HFFc6 (cell line): Measurements from ENCODE around the gene IL33. TPM values are rescaled to one million over a fixed set of nuclear protein-coding genes. Genes with fewer than 3 reads are reported as not detected.

Experiments used
- DNase-seq: peaks from one replicate; pipeline ENCODE4 v3.0.0-alpha.2; 2018
- H3K27ac Mint-ChIP-seq: 2 replicates; pipeline ENCODE4 v1.8.0; 2020; ENCODE audit warnings: mild to moderate bottlenecking, mixed read lengths
- H3K27me3 Mint-ChIP-seq: 2 replicates; pipeline ENCODE4 v1.8.0; 2021; ENCODE audit warnings: mild to moderate bottlenecking, moderate library complexity, mixed read lengths; ENCODE audit not compliant: insufficient read depth
- H3K36me3 Mint-ChIP-seq: 2 replicates; pipeline ENCODE4 v1.8.0; 2021; ENCODE audit warnings: low read depth, mixed read lengths
- H3K4me1 Mint-ChIP-seq: 2 replicates; pipeline ENCODE4 v1.8.0; 2020; ENCODE audit warnings: low read depth, mixed read lengths
- H3K4me3 Mint-ChIP-seq: 2 replicates; pipeline ENCODE4 v1.8.0; 2020; ENCODE audit warnings: mild to moderate bottlenecking, moderate library complexity, mixed read lengths
- H3K9me3 Mint-ChIP-seq: 2 replicates; pipeline ENCODE4 v1.8.0; 2020; ENCODE audit warnings: mild to moderate bottlenecking, mixed read lengths
- total RNA-seq, 6 experiments: library from RNA; stranded (reverse); fragmentation: NEBNext Ultra II Directional; extraction: Animal tissue kit (Norgen Biotek cat#: 25700); gene quantifications; 2 replicates in 1 of 6; 3 replicates in 5 of 6; pipeline ENCODE4 v1.2.3, GENCODE V29; 2021
- TF ChIP-seq, protein P1 (sequence below): fragments of 200-600 bp; sonication (generic); IDR thresholded peaks from 2 replicates; pipeline ENCODE4 v1.5.0; 2021; ENCODE audit warnings: antibody characterized with exemption, mild to moderate bottlenecking

The IL33 gene
- total RNA-seq, 6 experiments from 2014 or later, result 0.09 TPM; not detected in 5

DNA sequence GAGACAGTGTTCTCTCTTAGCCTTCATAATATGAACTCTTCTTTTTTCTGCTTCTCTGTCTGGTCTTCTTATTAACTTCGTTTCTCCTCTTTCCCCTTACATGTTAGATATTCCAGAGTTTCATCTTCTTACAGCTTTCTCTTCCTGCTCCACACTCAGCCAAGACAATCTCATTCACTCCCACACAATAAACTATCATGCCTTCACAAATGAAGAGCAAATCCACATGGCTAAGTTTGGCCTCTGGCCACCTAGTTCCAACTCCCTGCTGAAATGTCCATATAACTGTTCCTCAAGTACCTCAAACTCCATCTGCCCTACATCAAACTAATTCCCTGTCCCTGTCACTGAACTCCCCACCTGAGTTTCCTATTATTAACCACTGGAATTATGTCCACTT is 18.4 kb downstream of the IL33 start:
- H3K36me3 Mint-ChIP-seq, result no peaks in the 10 kb centered on the region
- H3K4me1 Mint-ChIP-seq, result peaks cover 5% of the 10 kb centered on the region
- no peaks in the 10 kb centered on the region for H3K9me3 Mint-ChIP-seq
- no peak overlapping the region for H3K4me3 Mint-ChIP-seq
- TF ChIP-seq, protein P1, sequence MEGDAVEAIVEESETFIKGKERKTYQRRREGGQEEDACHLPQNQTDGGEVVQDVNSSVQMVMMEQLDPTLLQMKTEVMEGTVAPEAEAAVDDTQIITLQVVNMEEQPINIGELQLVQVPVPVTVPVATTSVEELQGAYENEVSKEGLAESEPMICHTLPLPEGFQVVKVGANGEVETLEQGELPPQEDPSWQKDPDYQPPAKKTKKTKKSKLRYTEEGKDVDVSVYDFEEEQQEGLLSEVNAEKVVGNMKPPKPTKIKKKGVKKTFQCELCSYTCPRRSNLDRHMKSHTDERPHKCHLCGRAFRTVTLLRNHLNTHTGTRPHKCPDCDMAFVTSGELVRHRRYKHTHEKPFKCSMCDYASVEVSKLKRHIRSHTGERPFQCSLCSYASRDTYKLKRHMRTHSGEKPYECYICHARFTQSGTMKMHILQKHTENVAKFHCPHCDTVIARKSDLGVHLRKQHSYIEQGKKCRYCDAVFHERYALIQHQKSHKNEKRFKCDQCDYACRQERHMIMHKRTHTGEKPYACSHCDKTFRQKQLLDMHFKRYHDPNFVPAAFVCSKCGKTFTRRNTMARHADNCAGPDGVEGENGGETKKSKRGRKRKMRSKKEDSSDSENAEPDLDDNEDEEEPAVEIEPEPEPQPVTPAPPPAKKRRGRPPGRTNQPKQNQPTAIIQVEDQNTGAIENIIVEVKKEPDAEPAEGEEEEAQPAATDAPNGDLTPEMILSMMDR, result no peak
- H3K27ac Mint-ChIP-seq, result no peak overlapping the region
- H3K27me3 Mint-ChIP-seq, result no peaks in the 10 kb centered on the region
- DNase-seq, result no peak

DNA sequence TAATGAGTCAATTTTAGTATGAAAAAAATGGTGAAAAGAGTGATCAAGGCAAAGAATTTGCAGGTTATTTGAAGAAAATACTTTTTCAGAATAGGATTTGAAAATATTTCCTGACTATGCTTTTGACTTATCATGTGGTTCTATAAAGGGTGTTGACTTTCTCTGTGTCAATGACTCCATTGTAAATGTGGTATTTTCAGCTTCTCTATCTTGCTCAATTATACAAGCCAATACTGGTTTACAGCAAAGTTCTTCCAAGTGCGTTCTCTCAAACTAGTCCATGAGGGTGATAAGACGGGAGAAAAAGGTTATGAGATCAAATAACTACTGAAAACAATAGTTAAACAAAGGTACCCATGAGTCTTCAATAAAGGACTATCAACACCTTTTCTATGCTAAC is 21.7 kb downstream of the IL33 start:
- peaks cover 2% of the 10 kb centered on the region; the same call in 1 of the 2 replicates for H3K27me3 Mint-ChIP-seq
- TF ChIP-seq, protein P1, result no peak
- DNase-seq, result no peak
- H3K4me1 Mint-ChIP-seq, result peaks cover 16% of the 10 kb centered on the region
- peaks cover 7% of the 10 kb centered on the region for H3K36me3 Mint-ChIP-seq
- no peaks in the 10 kb centered on the region for H3K9me3 Mint-ChIP-seq
- H3K27ac Mint-ChIP-seq, result no peak overlapping the region
- H3K4me3 Mint-ChIP-seq, result no peak overlapping the region

DNA sequence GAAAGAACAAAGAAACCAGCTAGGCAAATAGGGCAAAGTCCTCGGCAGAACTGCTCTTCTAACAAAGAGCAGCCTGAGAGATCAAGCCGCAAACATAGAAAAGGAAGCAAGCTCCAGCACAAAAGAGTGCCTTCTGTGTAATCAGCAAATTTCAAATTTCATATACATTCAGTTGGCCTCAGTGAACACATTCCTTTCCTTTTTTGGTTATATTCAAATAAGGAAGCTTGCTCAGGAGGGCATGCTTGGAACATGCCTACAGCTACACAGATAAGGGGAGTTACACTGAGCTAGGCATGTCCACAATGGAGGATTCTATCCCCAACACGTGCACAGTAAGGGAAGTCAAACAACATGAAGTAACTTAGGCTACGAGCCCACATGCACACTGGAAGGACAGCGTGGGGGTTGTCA is 23.4 kb downstream of the IL33 start:
- H3K27ac Mint-ChIP-seq, result no peak overlapping the region; the same call in 1 of the 2 replicates
- TF ChIP-seq, protein P1, result no peak
- H3K36me3 Mint-ChIP-seq, result peaks cover 7% of the 10 kb centered on the region
- no peak for DNase-seq
- H3K4me3 Mint-ChIP-seq, result no peak overlapping the region
- no peaks in the 10 kb centered on the region for H3K9me3 Mint-ChIP-seq
- H3K4me1 Mint-ChIP-seq, result peaks cover 23% of the 10 kb centered on the region
- peaks cover 2% of the 10 kb centered on the region; the same call in 1 of the 2 replicates for H3K27me3 Mint-ChIP-seq

DNA sequence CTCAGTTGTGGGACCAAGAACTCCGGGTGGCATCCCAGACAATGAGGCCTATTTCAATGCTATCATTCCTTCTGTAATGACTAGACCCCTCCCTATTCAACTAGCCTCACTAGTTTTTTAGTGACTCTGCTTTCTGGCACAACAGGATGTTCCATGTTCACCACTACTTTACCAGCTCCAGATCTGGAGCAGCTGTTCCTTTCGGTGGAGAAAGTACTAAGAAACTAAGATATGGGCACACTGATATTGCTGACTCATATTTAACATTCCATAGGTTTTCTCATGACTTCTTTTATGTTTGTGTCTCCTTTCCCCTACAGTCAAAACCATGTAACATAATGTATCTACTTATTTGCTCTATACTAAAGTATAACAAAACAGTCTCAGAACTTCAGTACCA is 24.1 kb downstream of the IL33 start:
- H3K4me3 Mint-ChIP-seq, result no peak overlapping the region
- no peak for DNase-seq
- H3K4me1 Mint-ChIP-seq, result peaks cover 30% of the 10 kb centered on the region
- H3K36me3 Mint-ChIP-seq, result peaks cover 7% of the 10 kb centered on the region
- TF ChIP-seq, protein P1, result no peak
- no peak overlapping the region for H3K27ac Mint-ChIP-seq
- H3K9me3 Mint-ChIP-seq, result no peaks in the 10 kb centered on the region
- peaks cover 2% of the 10 kb centered on the region; the same call in 1 of the 2 replicates for H3K27me3 Mint-ChIP-seq

DNA sequence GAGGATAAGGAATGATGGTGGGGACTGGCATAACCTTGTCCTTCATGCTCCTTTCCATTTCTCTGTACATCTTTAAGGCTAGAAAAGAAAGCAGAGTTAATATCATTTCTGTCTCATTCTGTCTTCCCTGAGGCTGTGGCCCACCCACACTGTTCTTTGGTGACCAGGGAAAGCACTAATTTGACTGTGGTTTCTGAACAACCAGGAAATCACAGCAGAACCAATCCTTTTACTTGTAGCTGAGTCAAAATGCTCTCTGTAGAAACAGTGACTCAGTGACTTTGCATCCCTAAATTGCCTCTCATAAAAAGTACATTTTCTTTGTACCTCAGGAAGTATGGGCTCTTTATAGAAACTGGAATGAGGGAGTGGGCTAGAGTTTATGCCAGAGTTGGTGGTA is 28.1 kb downstream of the IL33 start:
- H3K4me1 Mint-ChIP-seq, result peaks cover 47% of the 10 kb centered on the region
- TF ChIP-seq, protein P1, result no peak
- peak overlapping the region; percentile 67; the same call in 1 of the 2 replicates for H3K27ac Mint-ChIP-seq
- H3K36me3 Mint-ChIP-seq, result peaks cover 7% of the 10 kb centered on the region
- DNase-seq, result peak; percentile 80
- H3K9me3 Mint-ChIP-seq, result no peaks in the 10 kb centered on the region
- no peak overlapping the region for H3K4me3 Mint-ChIP-seq
- H3K27me3 Mint-ChIP-seq, result peaks cover 2% of the 10 kb centered on the region; the same call in 1 of the 2 replicates

DNA sequence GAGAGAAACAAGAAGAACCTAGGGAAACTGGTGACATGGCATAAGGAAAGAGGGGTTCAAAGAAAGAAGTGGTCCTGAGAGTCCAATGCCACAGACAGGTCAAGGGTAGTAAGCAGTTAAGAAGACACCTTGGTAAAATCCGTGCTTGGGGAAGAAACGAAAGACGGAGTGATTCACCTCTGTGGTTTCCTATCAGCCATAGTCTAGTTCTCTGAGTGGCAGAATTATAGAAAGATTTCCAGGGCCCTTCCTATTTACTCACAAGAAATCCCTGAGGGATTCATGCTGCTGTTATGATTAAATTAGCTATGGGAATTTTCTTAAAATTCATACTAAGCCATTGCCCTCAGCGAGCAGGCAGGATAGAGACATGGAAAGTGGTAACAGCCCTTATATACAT is 31.7 kb downstream of the IL33 start:
- H3K4me1 Mint-ChIP-seq, result peaks cover 34% of the 10 kb centered on the region
- H3K27me3 Mint-ChIP-seq, result no peaks in the 10 kb centered on the region; the same call in 1 of the 2 replicates
- DNase-seq, result peak; percentile 34
- H3K9me3 Mint-ChIP-seq, result no peaks in the 10 kb centered on the region
- TF ChIP-seq, protein P1, result no peak
- no peaks in the 10 kb centered on the region for H3K36me3 Mint-ChIP-seq
- H3K4me3 Mint-ChIP-seq, result no peak overlapping the region
- no peak overlapping the region for H3K27ac Mint-ChIP-seq
